Femur (tissue), 1 donor: ENCODE data around the gene PDLIM1.
"Not testable (repeated sequence)": the region's sequence is repeated elsewhere in the genome, so short reads cannot be mapped to it uniquely, and the experiment has no call there.

Experiments
- DNase-seq: peaks from one replicate; pipeline ENCODE4 v3.0.0-alpha.2; 2017

The PDLIM1 gene

DNA sequence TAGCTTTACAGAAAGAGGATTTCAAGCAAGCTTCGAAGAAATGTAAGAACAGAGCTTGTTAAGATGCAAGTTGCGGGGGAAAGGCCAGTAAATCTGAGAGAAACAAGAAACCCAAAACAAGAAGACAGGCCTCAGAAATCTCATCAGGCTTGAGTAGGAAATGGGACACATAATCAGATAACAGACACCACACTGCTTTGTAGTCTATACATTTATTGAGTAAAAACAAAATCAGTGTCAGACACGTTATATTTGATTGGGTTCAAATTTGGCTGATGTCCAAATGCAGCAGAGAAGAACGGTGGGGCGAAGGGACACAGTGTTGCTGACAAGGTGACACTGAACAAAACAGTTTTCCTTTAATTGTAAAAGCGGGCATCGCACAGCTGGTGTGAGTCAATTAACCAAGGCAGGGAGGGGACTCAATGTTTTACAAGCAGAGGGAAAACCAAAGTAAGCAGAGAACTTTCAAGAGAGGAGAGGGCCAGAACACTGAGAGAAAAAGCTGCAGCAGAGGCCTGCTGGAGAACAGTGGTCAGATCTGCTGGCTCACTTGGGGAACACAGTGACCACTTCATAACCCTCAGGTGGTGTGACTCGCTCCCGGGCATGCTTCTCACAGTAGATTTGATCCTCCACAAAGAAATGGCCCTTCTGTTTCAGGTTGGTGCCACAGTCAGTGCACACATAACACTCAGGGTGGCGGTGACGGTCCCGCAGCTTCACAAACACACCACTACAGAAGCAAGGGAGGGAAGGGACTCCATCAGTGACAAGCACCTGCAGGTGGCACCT, 53.2 kb downstream of the PDLIM1 start:
- no peak for DNase-seq

DNA sequence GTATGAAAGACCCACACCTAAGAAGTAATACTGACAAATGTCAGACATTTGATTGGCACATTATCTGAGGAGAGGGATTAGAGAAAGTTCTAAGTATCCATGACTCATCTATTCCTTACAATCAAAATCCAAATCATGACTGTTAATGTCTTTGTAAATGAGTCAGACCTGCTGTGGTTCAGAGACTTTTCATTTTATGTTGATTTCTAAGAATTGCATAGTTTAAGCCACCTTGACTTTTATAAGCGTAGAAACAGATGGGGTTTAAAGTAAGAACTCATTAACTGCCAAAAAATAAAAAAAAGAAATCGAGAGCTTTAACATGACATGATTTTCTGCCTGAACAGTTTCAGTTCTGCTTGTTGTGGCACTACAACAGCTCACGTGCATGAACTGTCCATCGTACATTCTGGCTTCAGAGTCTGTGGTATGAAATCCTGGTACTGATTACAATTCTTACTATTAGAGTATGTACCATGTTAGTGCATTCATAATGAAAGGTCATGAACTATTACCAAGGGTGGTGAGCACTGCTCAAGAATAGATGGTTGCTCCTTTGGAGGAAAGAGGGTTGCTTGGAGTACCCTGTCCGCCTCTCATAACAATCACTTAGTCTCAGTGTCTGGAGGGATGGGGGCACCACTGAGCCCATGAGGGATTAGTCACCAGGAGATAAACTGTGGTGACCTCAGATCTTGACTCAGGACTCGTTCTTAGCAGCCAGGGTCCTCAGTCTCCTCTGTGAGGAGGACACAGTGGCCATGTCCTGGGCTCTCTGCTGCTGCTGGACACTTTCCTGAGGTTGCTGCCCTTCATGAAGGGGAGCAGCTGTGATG, 54.5 kb downstream of the PDLIM1 start:
- DNase-seq, result no peak

DNA sequence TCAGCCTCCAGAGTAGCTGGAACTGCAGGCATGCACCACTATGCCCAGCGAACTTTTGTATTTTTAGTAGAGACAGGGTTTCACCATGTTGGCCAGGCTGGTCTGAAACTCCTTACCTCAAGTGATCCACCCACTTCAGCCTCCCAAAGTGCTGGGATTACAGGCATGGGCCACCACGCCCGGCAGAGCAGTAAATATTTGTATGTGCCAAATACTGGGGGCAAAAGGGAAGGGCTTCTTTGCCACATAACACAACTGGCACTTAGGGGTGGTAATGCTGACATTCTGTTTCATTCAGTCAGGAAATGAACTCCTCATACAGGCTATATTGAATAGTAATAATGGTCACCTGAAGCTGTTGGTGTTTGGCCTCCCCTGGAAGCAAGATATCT, 55.1 kb downstream of the PDLIM1 start:
- DNase-seq, result no peak

DNA sequence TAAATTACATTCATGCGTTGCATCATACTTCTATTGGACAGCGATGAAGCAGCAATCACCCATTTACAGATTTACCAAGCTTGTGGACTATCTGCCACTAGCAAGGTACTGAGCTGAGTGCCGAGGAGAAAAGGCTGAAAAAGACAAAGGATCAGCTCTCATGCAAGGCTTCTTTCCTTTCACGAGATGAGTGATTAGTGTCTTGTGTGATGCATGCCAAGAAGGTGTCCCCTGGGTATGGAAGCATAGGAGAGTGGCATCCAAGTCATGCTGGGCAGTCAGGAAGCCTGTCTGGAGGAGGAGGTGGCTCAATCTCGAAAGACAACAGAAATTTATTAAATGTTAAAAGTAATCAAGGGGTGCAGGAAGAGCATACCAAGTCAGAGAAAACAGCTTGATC, 55.9 kb downstream of the PDLIM1 start:
- DNase-seq, result no peak

DNA sequence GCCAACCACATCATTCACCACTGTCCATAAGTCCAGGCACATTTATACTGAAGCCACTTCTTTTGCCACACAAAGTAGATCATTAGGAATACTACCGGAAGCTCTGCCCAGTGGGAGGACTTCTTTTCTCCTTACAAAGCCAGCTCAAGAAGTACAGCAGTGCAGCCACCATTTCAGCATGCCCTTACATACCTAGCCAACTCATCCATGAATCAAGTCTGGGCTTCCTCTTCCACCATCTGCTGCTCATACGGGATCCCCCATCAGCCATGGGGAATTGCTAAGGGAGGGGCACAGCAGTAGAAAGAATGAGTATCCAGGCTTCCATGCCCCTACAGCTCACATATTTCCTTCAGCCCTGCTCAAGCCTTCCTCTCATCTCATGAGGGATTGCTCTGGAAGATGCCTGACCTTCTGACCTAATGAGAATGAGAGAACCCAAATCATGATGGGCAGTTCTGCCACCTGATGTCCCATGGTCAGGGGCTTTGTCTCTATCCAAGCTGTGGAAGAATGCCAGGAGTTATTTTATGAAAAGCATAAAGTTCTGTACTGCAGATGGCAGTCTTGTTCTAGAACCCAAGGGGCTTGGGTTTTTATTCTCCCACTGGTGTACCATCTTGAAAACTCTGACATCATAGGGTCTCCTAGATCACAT, 57.3 kb downstream of the PDLIM1 start:
- DNase-seq, result no peak

DNA sequence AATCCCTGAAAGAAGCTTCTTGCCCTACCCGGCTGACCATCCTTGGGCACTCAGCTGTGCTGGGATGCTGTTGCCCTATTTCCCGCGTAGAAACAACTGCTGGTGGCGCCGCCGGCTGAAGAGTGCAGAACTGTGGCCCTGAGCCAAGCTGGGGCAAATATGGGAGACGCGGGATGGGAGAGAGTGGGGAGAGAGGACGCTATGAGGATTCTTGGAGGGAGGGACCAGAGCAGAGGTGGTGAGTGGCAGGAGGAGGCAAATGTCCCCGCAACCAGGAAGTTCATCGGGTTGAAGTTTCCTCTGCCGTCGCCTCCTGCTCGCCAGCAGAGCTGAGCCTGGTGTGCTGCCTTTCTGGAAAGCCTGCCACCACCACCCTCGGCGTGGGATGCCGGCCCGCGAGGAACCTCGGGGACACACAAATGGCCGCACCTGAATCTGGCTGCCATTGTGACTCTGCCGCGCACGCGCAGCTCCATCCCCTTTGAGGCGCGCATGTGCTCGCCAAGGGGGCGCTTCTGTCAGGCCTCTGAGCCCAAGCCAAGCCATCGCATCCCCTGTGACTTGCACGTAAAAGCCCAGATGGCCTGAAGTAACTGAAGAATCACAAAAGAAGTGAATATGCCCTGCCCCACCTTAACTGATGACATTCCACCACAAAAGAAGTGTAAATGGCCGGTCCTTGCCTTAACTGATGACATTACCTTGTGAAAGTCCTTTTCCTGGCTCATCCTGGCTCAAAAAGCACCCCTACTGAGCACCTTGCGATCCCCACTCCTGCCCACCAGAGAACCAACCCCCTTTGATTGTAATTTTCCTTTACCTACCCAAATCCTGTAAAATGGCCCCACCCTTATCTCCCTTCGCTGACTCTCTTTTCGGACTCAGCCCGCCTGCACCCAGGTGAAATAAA, 59.9 kb downstream of the PDLIM1 start:
- DNase-seq, result peak; percentile 58

DNA sequence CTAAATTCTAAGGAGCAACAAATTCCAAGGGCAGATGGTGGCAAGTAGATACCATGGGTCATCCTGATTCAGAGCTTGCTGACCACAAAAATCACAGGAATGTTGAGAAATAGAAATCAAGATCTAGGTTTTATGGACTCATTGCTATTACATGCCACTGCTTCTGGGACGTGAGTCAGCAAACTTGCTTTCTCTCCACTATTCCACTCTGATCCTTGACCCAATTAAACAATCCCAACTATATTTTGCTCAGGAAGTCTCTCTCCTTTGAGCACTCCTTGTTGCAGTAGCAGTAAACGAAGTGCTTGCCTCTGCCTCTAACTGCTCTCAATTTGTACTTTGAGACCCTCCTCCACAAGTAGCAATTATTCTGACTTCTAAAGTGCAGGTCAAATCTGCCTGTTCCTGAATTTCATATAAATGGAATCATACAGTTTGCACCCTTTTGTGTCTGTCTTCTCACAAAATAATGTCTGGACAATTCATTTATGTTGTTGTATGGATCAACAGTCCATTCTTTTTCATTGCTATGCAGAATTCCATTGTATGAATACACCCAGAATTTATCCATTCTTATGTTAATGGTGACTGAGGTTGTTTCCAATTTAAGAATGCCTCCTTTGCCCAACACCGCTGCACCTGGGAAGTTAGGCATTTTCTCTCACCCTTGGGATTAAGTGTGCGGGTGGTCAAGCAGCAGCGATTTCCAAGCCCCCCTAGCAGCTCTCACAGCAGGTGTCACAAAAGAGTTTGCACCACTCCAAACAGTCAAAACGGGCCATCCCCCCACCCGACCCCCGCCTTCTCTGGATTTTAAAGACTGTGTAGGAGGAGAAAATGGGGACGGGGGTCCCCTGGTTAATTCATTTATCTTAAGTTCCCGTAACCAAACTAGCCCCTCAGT, 60.8 kb downstream of the PDLIM1 start:
- DNase-seq, result no peak

DNA sequence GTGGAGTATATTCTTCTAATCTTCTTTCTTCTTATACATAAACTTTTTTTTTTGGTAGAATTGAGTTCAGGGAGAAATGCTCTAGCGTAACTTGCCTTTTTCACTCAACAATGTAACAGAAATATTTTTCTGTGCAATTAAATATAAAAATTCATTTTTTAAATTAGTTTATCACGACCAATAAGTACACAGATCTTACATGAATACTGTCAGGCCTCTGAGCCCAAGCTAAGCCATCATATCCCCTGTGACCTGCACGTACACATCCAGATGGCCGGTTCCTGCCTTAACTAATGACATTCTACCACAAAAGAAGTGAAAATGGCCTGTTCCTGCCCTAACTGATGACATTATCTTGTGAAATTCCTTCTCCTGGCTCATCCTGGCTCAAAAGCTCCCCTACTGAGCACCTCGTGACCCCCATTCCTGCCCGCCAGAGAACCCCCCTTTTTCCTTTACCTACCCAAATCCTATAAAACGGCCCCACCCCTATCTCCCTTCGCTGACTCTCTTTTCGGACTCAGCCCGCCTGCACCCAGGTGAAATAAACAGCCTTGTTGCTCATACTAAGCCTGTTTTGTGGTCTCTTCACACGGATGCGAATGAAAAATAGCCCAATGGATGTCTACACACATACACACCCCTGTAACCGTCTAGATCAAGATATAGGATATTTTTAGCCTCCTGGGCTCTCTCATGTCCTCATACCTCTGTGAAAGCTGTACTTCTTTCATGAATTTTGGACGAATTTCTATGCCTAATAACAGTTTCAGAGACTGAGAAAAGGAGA, 61.7 kb downstream of the PDLIM1 start:
- not testable (repeated sequence) for DNase-seq

DNA sequence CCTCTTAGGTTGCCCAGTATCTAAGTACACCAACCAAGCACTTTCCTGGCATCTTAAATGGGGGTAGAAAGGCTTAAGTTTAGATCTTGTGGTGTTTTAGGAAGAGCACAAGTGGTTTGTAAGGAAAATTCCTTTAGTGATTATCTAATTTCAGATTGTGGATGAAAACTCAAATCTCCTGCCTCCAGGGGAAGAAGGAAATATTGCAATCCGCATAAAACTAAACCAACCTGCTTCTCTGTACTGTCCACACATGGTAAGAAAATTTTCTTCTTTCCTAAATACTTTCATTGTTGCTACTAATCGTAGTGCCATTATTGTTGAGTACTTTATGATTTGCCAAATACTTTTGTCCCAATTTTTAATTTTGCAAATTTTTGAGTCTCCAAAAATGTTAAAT, 65.7 kb downstream of the PDLIM1 start:
- no peak for DNase-seq

DNA sequence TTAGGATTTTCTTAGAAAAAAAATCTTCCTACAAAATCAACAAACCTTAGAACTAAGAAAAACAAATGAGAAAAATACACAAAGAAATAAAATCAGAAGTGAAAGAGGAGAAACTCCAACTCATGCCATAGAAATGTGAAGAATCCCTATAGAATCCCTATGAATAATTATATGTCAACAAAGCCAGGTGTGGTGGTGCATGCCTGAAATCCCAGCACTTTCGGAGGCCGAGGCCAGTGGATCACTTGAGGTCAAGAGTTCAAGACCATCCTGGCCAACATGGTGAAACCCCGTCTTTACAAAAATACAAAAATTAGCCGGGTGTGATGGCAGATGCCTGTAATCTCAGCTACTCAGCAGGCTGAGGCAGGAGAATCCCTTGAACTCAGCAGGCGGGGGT, 69.7 kb downstream of the PDLIM1 start:
- DNase-seq, result no peak

DNA sequence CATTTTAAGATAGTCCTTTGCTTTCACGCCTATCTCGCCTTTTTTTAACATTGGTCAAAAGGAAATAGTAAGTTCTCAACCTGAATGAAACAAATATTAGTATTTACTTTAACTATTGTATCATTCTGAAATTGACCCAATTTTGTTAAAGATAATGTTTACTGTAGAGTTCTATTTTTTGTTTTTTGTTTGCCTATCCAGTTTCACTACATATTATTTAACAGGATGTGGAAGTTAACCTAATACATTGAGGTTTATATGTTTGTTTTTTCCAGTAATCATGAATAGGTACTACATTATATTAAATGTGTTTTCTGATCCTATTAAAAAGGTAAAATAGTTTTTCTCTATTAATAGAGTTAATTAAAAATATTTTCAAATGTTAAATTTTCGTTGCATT, 70.3 kb downstream of the PDLIM1 start:
- DNase-seq, result no peak

DNA sequence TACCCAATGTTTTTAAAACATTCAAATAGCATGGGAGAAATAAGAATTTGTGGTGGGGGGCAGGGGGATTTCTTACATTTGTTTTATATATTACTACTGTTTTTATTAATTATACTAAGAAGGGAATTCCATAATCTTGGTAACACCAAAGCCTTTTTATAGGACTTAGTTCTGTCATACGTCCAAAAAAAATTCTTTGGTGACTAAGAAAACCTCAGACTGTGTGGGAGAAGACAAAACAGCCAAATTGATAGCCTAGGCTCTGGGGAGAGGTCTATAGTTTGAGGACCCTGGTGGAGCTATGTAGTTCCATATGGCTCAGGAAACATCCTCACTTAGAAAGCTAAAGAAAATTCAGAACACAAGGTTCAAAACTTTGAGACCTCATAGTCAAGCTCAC, 73.3 kb downstream of the PDLIM1 start:
- no peak for DNase-seq

DNA sequence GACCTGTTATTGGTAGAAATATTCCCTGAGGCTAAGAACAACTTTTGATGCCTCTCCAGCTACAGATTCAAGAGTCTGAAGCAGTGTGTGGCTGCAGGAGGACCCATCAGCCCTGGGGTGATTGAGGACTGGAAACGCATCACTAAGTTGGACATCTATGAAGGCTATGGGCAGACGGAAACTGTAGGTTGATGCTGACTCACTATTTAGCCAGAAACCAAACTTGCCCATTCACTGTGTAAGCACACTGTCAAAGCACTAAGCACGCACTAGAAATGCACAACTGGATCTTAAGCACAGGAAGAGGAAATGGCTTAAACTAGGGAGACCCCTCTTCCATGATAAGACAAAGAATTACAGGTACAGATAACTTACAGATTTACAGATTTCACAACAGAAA, 76.0 kb downstream of the PDLIM1 start:
- DNase-seq, result no peak

DNA sequence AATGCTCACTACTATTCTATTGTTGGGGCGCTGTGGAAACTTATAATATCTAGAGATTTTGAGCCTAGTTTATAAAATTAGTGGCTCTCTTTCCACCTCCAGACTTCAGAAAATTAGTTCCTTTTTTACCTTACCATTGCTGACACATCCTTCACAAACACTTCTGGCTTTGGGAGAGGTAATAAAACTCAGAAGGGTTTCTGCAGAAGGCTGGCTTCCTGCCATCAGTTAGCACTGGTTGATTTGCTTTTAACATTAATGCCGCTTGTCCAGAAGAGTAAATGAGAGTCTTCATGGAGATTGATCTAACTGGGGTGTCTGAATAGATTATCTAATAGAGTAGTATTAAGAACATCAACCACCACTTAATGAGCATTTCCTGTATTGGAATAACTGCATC, 76.4 kb downstream of the PDLIM1 start:
- no peak for DNase-seq

DNA sequence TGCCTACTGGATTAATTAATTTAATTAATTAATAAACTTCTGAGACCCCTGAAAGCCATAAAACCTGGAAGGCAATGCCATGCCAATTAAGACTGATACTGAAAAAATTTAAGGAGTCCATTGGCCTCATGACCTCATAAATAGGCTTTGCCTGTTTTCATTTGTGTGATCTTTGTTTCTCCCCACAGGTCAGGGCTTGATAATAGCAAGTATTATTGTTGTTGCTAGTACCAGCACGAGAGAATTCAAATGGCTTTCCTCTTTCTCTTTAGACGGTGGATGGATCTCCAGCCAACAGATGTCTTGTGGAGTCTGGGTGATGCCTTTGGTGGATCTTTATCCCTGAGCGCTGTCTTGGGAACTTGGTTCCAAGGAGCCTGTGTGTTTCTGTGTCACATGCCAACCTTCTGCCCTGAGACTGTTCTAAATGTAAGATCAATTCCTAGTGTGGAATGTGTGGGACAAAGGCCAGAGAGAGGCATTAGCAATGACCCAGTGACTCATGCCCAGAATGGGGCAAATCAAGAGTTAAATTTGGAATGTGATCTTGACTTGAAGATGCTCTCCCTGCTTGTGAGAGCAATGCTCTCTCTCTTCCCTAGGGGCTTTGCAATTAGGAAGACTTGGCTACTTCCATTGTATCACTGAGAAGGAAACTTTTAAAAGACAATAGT, 79.1 kb downstream of the PDLIM1 start:
- DNase-seq, result no peak

DNA sequence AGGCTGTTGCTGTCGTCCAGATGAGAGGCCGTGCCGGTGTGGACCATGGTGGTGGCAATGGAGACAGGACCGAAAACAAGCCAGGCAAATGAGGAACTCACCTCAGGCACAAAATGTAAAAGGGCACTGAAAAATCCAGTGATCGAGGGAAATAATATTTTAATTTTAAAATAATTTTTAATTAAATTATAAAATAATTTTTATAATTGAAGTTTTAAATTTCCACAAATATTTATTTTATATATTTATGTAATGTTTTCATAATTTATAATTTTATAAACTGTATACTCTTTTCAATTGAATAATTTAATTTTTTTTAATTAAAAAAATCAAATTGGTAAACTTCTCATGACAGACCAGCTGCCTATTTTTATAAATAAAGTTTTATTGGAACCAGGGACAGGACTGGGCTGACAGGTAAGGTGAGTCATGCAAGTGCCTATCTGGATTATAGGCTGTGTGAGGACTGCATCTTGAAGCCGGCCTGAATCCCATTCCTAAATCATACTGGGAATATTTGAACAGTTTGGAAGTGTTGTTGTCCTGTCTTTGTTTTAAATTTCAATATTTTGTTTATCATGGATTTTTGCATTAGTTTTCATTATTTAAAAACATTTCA, 81.2 kb downstream of the PDLIM1 start:
- DNase-seq, result no peak

DNA sequence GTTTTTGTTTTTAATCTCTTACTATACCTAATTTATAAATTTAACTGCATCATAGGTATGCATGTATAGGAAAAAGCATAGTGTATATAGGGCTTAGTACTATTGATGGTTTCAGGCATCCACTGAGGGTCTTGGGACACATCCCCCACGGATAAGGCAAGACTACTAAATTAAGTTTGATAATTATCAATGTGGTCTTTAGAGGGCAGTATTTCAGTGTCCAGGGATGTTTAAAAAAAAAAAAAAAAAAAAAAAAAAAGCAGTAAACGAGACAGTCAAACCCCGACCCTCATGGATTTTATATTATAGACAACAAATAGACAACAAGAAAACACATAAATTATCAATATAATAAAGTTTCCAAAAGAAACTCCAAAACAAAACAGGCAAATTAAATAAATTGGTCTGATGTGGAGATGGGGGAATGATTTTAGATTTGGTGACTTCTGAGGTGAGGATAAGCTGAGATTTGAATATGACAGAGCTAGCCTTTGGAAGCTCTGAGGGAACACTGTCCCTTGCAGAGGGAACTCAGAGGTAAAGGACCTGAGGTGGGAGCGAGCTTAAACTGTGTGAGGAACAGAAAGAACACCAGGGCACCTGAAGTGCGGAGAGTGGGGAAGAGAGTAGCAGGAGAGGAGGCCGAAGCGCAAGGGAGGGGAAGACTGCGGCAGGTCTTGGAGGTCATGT, 82.0 kb downstream of the PDLIM1 start:
- no peak for DNase-seq

DNA sequence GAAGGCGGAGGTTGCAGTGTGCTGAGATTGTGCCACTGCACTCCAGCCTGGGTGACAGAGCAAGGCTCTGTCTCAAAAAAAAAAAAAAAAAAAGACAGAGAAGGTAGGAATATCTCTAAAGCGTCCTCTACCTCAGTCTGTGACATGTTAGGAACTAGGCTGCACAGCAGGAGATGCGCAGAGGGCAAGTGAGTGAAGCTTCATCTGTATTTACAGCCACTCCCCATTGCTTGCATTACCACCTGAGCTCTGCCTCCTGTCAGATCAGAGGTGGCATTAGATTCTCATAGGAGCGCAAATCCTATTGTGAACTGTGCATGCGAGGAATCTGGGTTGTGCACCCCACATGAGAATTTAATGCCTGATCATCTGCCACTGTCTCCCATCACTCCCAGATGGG, 87.9 kb downstream of the PDLIM1 start:
- DNase-seq, result not testable (repeated sequence)

DNA sequence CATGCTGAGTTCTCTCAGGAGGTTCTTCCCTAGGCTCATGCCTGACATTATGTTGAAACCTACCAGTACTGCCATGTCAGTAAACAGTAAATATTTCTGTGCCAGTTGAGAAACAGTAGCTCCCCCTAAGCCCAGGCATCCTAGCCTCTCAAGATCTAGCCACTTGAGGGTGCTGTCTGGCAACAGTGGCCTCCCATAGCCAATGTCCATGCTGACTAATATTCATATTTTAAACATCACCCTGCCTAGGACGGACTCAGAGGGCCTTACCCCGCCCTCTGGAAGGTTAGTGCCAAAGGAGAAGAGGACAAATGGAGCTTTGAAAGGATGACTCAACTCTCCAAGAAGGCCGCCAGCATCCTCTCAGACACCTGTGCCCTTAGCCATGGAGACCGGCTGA, 89.1 kb downstream of the PDLIM1 start:
- no peak for DNase-seq
